HepG2 (cell line): ENCODE data around the gene PPP1R12B.

Source experiments
- ESRRA ChIP-seq: sonication (generic); formaldehyde crosslinking; IDR thresholded peaks from 2 replicates; pipeline ENCODE4 v1.5.1; 2020; ENCODE audit warnings: mild to moderate bottlenecking, low read depth, missing genetic modification reagents
- SP1 ChIP-seq, 2 experiments: fragments of 450-650 bp in 1 of 2; sonication (generic) in 1 of 2; formaldehyde crosslinking in 1 of 2; IDR thresholded peaks; 2 replicates each; pipeline versions ENCODE4 v1.4.0 to v1.6.1; 2016 to 2020; ENCODE audit warnings: missing genetic modification reagents in 1 of 2
- SP2 ChIP-seq: sonication (generic); formaldehyde crosslinking; IDR thresholded peaks from 2 replicates; pipeline ENCODE4 v1.5.1; 2020; ENCODE audit warnings: mild to moderate bottlenecking, missing genetic modification reagents
- TCF7L2 ChIP-seq: IDR thresholded peaks from 2 replicates; pipeline ENCODE4 v1.6.1; 2011; ENCODE audit warnings: mild to moderate bottlenecking, low read depth, low read length, moderate library complexity
- ZNF282 ChIP-seq: fragments of 450-650 bp; IDR thresholded peaks from 2 replicates; pipeline ENCODE4 v1.6.1; 2018; ENCODE audit not compliant: partially characterized antibody
- TF ChIP-seq, protein P1 (sequence below): sonication (generic); formaldehyde crosslinking; IDR thresholded peaks from 2 replicates; pipeline ENCODE4 v1.5.0; 2020; ENCODE audit warnings: mild to moderate bottlenecking, missing genetic modification reagents, moderate library complexity
- TF ChIP-seq, protein P2 (sequence below): IDR thresholded peaks from 2 replicates; pipeline ENCODE4 v1.6.1; 2016; ENCODE audit warnings: low read depth, missing genetic modification reagents, missing compliant biosample characterization

GRCh38 chr1:202433155-202434043 is 84.9 kb downstream of the PPP1R12B start:
- no peak for TF ChIP-seq ESRRA (CRISPR knock-in tag)
- TF ChIP-seq, protein P1, sequence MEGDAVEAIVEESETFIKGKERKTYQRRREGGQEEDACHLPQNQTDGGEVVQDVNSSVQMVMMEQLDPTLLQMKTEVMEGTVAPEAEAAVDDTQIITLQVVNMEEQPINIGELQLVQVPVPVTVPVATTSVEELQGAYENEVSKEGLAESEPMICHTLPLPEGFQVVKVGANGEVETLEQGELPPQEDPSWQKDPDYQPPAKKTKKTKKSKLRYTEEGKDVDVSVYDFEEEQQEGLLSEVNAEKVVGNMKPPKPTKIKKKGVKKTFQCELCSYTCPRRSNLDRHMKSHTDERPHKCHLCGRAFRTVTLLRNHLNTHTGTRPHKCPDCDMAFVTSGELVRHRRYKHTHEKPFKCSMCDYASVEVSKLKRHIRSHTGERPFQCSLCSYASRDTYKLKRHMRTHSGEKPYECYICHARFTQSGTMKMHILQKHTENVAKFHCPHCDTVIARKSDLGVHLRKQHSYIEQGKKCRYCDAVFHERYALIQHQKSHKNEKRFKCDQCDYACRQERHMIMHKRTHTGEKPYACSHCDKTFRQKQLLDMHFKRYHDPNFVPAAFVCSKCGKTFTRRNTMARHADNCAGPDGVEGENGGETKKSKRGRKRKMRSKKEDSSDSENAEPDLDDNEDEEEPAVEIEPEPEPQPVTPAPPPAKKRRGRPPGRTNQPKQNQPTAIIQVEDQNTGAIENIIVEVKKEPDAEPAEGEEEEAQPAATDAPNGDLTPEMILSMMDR (CRISPR knock-in tag): no peak
- TF ChIP-seq SP1 (IDR thresholded peaks at IDR 0.05): no peak
- no peak for TF ChIP-seq SP1 (CRISPR knock-in tag; IDR thresholded peaks at IDR 0.05)
- no peak for TF ChIP-seq TCF7L2
- TF ChIP-seq SP2 (CRISPR knock-in tag): no peak
- TF ChIP-seq, protein P2, sequence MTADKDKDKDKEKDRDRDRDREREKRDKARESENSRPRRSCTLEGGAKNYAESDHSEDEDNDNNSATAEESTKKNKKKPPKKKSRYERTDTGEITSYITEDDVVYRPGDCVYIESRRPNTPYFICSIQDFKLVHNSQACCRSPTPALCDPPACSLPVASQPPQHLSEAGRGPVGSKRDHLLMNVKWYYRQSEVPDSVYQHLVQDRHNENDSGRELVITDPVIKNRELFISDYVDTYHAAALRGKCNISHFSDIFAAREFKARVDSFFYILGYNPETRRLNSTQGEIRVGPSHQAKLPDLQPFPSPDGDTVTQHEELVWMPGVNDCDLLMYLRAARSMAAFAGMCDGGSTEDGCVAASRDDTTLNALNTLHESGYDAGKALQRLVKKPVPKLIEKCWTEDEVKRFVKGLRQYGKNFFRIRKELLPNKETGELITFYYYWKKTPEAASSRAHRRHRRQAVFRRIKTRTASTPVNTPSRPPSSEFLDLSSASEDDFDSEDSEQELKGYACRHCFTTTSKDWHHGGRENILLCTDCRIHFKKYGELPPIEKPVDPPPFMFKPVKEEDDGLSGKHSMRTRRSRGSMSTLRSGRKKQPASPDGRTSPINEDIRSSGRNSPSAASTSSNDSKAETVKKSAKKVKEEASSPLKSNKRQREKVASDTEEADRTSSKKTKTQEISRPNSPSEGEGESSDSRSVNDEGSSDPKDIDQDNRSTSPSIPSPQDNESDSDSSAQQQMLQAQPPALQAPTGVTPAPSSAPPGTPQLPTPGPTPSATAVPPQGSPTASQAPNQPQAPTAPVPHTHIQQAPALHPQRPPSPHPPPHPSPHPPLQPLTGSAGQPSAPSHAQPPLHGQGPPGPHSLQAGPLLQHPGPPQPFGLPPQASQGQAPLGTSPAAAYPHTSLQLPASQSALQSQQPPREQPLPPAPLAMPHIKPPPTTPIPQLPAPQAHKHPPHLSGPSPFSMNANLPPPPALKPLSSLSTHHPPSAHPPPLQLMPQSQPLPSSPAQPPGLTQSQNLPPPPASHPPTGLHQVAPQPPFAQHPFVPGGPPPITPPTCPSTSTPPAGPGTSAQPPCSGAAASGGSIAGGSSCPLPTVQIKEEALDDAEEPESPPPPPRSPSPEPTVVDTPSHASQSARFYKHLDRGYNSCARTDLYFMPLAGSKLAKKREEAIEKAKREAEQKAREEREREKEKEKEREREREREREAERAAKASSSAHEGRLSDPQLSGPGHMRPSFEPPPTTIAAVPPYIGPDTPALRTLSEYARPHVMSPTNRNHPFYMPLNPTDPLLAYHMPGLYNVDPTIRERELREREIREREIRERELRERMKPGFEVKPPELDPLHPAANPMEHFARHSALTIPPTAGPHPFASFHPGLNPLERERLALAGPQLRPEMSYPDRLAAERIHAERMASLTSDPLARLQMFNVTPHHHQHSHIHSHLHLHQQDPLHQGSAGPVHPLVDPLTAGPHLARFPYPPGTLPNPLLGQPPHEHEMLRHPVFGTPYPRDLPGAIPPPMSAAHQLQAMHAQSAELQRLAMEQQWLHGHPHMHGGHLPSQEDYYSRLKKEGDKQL (CRISPR knock-in tag): no peak
- TF ChIP-seq ZNF282: no peak
